H1 (cell line): ENCODE results near the gene TMEM258. TPM values are rescaled to one million over a fixed set of nuclear protein-coding genes. Genes with fewer than 3 reads are reported as not detected.

Experiments used
- PHF8 ChIP-seq: fragments of 200-600 bp; sonication (generic); conservative IDR thresholded peaks from 2 replicates; pipeline ENCODE4 v1.7.1; 2012; ENCODE audit warnings: low read depth, mild to moderate bottlenecking, inconsistent platforms, low read length, moderate library complexity
- TAF7 ChIP-seq: optimal IDR thresholded peaks from 2 replicates; pipeline ENCODE3; 2011; ENCODE audit warnings: low read depth, mild to moderate bottlenecking, inconsistent platforms, low read length, moderate library complexity, borderline replicate concordance
- ZNF274 ChIP-seq: IDR thresholded peaks from 2 replicates; pipeline ENCODE4 v1.7.0; 2012; ENCODE audit warnings: low read length, borderline replicate concordance; ENCODE audit errors: extremely low read depth
- polyA plus RNA-seq, 7 experiments: library from polyadenylated mRNA; depleted of rRNA in 3 of 7; stranded (reverse) in 5 of 7; unstranded in 2 of 7; fragments of >200 nt in 5 of 7; fragments of 200-250 nt in 2 of 7; gene quantifications; 1 replicate in 5 of 7; 2 replicates in 1 of 7; 4 replicates in 1 of 7; pipeline versions ENCODE4 v1.2.1 to v1.2.3, GENCODE V29; 2011 to 2013; ENCODE audit warnings: missing spikeins in 2 of 7, mixed read lengths in 2 of 7
- total RNA-seq: library from RNA; stranded (reverse); fragmentation: NEBNext Ultra II Directional; extraction: Animal tissue kit (Norgen Biotek cat#: 25700); gene quantifications from 2 replicates; pipeline ENCODE4 v1.2.1, GENCODE V29; 2021
- TF ChIP-seq, protein P1 (sequence below): IDR thresholded peaks from 2 replicates; pipeline ENCODE4 v1.6.1; 2012; ENCODE audit warnings: inconsistent platforms

TMEM258 gene
- total and polyA plus RNA-seq, 2 of the 8 experiments (the other 6 are each of a cell fraction or from before 2014, with no cell fraction given): 186 to 759 TPM

DNA sequence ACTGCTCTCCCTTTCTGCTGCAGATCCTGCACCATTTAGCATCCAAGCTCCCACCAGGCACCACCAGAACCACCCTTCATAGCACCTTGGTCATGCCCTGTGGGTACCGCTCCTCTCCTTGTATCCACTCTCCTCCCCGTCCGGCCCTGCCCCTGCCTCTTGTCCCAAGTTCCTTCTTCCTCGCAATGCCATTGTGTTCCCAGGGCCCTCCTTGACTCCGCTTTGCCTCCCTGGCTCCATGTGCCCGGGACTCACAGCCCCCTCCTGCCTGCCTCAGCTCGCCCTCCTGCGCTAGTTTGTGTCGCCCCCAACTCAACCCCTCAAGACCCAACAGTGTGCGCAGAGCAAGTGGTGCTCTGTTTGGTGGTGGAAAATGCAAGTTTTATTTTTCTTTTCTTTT, 46.5 kb upstream of the TMEM258 start (continued):
- TF ChIP-seq TAF7: no peak
- TF ChIP-seq, protein P1, sequence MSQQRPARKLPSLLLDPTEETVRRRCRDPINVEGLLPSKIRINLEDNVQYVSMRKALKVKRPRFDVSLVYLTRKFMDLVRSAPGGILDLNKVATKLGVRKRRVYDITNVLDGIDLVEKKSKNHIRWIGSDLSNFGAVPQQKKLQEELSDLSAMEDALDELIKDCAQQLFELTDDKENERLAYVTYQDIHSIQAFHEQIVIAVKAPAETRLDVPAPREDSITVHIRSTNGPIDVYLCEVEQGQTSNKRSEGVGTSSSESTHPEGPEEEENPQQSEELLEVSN: no peak
- no peak for TF ChIP-seq ZNF274
- no peak for TF ChIP-seq PHF8
- TF ChIP-seq, all 59 proteins: peak for 0
